ENCODE measurements around the gene RCE1.

RCE1 gene

DNA sequence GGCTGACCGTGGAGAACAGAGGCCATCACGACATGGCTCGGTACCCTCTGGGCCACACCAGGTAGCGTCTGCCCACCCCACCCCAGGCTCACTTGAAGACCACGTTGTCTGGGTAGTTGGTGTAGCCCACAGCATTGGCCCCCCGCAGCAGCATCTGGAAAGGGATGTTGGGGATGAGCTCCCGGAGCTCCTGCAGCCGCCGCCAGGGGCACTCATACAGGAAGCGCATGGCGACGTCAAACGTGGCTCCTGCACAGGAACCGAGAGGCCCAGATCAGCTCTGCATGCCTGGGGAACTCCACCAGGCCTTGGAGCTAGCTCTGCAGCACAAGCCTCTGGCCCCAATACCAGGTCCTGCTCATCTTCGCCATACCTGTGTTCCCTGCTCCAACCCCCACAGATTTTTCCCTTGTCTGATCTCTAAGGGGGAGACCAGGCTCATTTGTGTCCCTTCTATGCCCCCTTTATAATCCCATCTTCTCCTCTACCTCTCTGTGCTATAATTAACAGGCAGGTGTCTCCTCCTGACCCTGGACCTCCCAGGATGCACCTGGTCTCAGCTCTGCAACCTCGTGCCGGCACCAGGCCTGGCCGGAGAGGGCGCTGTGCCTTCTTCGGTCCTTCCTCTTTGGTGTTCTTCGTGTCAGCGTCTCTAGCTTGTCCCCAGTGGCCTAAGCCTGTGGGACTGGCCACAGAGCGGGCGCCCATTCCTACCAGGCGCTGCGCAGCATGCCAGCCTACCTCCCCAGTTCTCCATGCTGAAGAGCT lies 8.6 kb downstream of the RCE1 start:
- ATAC-seq (ENCODE audit: insufficient read depth, low read depth) (no peak), DNase-seq (no peak)
- Histone ChIP-seq H3K79me2 (ENCODE audit: insufficient read depth, low read length) (peaks cover 6% of the 10 kb centered on the region), H3K36me3 (ENCODE audit: insufficient read depth, low read length) (peaks cover 32% of the 10 kb centered on the region), H4K20me1 (ENCODE audit: insufficient read depth, low read length) (no peaks in the 10 kb centered on the region), H3K27me3 (ENCODE audit: insufficient read depth, low read length, poor library complexity) (no peaks in the 10 kb centered on the region), H3K4me3 (ENCODE audit: low read depth in 1 of 2, low read length in 2 of 2) (no peak overlapping the region), H3K9ac (ENCODE audit: low read depth, low read length) (no peak overlapping the region), H3K4me2 (ENCODE audit: insufficient read depth, low read length) (no peak overlapping the region), H2AFZ (ENCODE audit: low read depth, low read length) (no peak overlapping the region), H3K9me3 (ENCODE audit: insufficient read depth, low read length, severe bottlenecking) (no peaks in the 10 kb centered on the region), H3K27ac (ENCODE audit: low read length) (no peak overlapping the region), H3K4me1 (ENCODE audit: insufficient read depth, low read length) (peaks cover 14% of the 10 kb centered on the region)
- TF ChIP-seq, protein P1, sequence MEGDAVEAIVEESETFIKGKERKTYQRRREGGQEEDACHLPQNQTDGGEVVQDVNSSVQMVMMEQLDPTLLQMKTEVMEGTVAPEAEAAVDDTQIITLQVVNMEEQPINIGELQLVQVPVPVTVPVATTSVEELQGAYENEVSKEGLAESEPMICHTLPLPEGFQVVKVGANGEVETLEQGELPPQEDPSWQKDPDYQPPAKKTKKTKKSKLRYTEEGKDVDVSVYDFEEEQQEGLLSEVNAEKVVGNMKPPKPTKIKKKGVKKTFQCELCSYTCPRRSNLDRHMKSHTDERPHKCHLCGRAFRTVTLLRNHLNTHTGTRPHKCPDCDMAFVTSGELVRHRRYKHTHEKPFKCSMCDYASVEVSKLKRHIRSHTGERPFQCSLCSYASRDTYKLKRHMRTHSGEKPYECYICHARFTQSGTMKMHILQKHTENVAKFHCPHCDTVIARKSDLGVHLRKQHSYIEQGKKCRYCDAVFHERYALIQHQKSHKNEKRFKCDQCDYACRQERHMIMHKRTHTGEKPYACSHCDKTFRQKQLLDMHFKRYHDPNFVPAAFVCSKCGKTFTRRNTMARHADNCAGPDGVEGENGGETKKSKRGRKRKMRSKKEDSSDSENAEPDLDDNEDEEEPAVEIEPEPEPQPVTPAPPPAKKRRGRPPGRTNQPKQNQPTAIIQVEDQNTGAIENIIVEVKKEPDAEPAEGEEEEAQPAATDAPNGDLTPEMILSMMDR (IDR thresholded peaks at IDR 0.05; ENCODE audit: borderline replicate concordance, extremely low read depth, low read length, poor library complexity, severe bottlenecking) = no peak
- TF ChIP-seq EZH2 (IDR thresholded peaks at IDR 0.05; ENCODE audit: borderline replicate concordance, low read depth, low read length, severe bottlenecking) = no peak

DNA sequence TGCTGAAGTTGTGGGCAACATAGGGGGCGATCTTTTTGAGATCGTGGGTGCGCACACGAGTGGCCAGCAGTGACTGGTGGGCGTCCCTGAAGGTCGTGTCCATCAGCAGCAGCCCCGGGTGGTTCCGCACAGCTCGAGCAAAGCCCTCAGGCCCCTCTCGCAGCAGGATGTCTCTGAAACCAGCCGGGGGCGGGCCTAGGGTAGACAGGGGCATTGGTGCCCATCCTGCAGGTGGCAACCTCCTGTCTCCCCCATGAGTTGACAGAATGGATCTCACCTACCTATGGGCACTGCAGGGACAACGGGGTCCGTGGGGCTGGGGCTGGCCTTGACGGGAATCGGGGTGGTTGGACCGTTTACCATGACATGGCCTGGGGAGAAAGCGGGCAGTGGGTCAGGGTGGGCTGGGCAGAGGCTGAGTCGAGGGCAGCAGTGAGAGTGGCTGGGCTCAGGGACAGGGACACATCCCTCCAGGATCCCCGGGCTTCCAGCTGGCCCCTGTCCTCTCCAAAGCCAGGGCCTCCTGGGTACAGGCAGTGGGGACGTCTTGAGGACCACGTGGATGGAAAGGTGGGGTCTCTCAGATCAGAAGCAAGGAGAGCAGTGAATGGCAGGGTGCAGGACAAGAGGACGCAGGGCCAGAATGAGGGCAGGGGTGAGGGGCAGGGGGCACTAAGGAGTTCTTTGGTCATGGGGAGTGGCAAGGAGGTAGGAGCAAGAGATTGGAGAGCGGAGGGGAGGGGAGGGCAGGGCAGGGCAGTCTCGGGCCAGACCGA lies 9.4 kb downstream of the RCE1 start:
- H3K9ac ChIP-seq (ENCODE audit: low read depth, low read length) = no peak overlapping the region
- TF ChIP-seq, protein P1 (IDR thresholded peaks at IDR 0.05; ENCODE audit: borderline replicate concordance, extremely low read depth, low read length, poor library complexity, severe bottlenecking) = no peak
- no peak for TF ChIP-seq EZH2 (IDR thresholded peaks at IDR 0.05; ENCODE audit: borderline replicate concordance, low read depth, low read length, severe bottlenecking)

DNA sequence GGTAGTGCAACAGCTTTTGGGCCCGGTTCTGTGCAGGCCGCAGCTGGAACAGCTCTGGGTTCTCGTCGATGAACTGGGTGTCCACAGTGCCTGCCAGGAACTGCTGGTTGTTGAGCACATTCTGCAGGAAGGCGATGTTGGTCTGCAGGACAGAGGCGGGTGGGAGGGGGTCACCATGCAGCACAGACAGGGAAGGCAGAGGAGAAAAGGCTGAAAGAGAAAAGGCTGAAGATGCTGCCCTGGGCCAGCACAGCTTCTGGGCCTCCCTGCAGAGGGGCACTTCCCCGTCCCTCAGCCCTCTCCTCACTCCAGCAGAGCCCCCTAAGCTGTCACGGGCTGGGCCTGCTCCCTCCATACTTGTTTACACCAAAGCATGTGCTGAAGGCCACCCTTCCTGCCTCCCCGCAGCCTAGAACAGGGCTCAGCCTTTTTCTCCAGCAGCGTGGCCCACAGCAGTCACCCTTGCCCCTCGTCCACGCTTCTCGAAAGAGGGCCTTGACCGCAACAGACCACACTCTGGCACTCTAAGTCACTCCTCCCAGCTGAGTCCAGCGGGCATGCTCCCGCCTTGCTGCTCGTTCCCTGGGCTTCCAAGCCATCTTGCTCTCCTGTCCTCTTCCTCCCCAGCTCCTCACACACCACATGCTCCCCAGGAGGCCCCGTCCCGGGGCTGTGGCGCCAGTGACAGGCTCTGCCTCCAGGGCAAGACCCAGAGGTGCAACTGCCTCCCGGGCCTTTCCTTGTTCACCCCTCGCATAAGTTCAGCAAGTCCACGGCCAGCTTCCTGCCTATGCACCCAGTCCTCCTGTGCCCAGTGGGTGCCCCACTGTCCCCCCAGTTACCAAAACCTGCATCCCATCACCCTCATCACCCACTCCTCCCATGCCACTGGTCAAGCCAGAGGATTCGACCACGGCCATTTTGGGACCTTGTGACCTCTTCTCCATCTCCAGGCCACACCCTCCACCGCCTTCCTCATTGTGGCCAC lies 10.3 kb downstream of the RCE1 start:
- no peak overlapping the region for H2AFZ ChIP-seq (ENCODE audit: low read depth, low read length)
- peaks cover 22% of the 10 kb centered on the region for H3K79me2 ChIP-seq (ENCODE audit: insufficient read depth, low read length)
- no peak overlapping the region for H3K4me3 ChIP-seq (ENCODE audit: low read depth in 1 of 2, low read length in 2 of 2)
- H3K36me3 ChIP-seq (ENCODE audit: insufficient read depth, low read length) = peaks cover 31% of the 10 kb centered on the region
- no peaks in the 10 kb centered on the region for H3K9me3 ChIP-seq (ENCODE audit: insufficient read depth, low read length, severe bottlenecking)
- TF ChIP-seq EZH2 (IDR thresholded peaks at IDR 0.05; ENCODE audit: borderline replicate concordance, low read depth, low read length, severe bottlenecking) = no peak
- TF ChIP-seq, protein P1 (IDR thresholded peaks at IDR 0.05; ENCODE audit: borderline replicate concordance, extremely low read depth, low read length, poor library complexity, severe bottlenecking) = no peak
- H3K9ac ChIP-seq (ENCODE audit: low read depth, low read length) = no peak overlapping the region
- DNase-seq (no peak), ATAC-seq (ENCODE audit: insufficient read depth, low read depth) (no peak)
- H3K27me3 ChIP-seq (ENCODE audit: insufficient read depth, low read length, poor library complexity) = no peaks in the 10 kb centered on the region
- 0 out of 2 replicates have a peak, but pooled peaks cover 6% of the 10 kb centered on the region for H4K20me1 ChIP-seq (ENCODE audit: insufficient read depth, low read length)
- H3K4me2 ChIP-seq (ENCODE audit: insufficient read depth, low read length) = no peak overlapping the region
- H3K4me1 ChIP-seq (ENCODE audit: insufficient read depth, low read length) = peaks cover 27% of the 10 kb centered on the region
- H3K27ac ChIP-seq (ENCODE audit: low read length) = no peak overlapping the region

More for the DNA sequence above, 9.4 kb downstream of the RCE1 start:
- peaks cover 13% of the 10 kb centered on the region for H3K79me2 ChIP-seq (ENCODE audit: insufficient read depth, low read length)
- H4K20me1 ChIP-seq (ENCODE audit: insufficient read depth, low read length) = 0 out of 2 replicates have a peak, but pooled peaks cover 3% of the 10 kb centered on the region
- no peaks in the 10 kb centered on the region for H3K27me3 ChIP-seq (ENCODE audit: insufficient read depth, low read length, poor library complexity)
- DNase-seq (no peak), ATAC-seq (ENCODE audit: insufficient read depth, low read depth) (no peak)
- no peaks in the 10 kb centered on the region for H3K9me3 ChIP-seq (ENCODE audit: insufficient read depth, low read length, severe bottlenecking)
- no peak overlapping the region for H3K27ac ChIP-seq (ENCODE audit: low read length)
- H3K4me1 ChIP-seq (ENCODE audit: insufficient read depth, low read length) = peaks cover 18% of the 10 kb centered on the region
- H2AFZ ChIP-seq (ENCODE audit: low read depth, low read length) = no peak overlapping the region
- no peak overlapping the region for H3K4me3 ChIP-seq (ENCODE audit: low read depth in 1 of 2, low read length in 2 of 2)
- H3K36me3 ChIP-seq (ENCODE audit: insufficient read depth, low read length) = peaks cover 29% of the 10 kb centered on the region
- H3K4me2 ChIP-seq (ENCODE audit: insufficient read depth, low read length) = no peak overlapping the region

Data from DND-41 (cell line).